ENCODE measurements around the gene MAPK1.
"Not testable (repeated sequence)": the region's sequence is repeated elsewhere in the genome, so short reads cannot be mapped to it uniquely, and the experiment has no call there.

MAPK1 gene

DNA sequence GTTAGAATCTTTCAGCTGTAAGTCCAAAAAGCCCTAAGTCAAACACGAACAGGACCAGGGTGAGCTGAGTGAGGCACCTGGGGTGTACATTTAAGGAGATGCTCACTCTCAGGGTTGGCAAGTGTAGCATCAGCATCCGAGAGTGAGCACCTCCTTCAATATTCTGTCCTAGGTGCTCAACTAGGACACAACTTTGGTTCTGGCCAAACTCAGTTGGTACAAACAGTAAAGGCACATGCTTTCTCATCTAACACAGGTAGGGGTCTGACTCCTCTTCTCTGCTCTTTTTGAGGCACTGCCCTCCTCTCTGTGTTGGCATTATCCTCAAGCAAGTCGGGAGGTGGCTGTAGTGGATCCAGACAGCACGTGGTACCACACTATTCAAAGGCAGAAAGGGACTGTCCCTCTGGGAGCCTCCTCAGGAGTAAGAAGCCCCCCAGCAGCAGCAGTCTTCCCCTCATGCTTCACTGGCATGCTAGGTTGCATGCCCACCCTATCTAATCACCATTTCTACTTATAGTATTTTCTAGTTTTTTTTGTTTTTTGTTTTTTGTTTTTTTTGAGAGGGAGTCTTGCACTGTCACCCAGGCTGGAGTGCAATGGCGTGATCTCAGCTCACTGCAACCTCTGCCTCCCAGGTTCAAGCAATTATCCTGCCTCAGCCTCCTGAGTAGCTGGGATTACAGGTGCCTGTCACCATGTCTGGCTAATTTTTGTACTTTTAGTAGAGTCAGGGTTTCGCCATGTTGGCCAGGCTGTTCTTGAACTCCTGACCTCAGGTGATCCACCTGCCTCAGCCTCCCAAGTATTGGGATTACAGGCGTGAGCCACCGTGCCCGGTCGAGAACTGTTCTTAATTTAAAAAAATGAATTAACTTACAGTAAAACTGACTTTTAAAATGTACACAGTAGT is 14.7 kb upstream of the MAPK1 start:
- DNase-seq, result no peak

DNA sequence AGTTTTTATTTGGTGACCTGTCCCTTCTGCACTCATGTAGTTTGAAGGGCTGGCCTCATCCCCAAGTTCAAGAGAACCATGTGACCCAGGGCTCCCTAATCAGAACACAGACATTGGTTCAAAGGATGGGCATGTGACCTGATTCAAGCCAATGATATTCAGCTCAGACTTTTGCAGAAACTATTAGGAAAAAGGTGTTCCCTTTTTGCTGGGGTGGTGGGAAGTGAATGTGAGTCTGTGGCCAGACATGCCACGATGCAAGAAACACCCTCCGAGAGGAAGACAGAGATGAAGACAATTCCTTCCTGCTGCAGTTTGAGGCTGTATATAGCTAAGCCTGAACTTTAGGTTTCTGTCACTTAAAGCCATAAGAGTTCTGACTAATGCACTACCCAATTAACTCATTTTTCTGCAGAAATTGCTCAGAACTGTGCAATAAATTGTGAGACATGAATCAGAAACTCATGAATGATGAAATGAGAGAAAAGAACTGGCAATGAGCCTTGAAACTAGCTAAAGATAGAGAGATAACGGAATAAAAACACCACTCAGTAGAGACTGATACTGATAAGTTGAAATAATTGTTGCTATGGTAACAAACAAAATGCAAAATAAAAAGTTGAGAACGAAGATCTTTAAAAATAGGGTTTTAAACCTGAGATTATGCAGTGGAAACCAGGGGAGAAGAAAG is 9.2 kb upstream of the MAPK1 start:
- peak; percentile 94 for DNase-seq

DNA sequence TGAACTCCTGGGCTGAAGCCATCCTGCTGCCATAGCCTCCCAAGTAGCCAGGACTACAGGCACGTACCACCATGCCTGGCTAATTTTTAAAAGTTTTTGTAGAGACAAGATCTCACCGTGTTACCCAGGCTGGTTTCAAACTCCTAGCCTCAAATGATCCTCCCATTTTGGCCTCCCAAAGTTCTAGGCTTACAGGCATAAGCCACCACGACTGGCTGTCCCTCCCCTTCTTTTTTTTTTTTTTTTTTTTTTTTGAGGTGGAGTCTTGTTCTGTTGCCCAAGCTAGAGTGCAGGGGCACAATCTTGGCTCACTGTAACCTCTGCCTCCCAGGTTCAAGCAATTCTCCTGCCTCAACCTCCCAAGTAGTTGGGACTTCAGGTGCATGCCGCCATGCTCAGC is 7.5 kb upstream of the MAPK1 start:
- not testable (repeated sequence) for DNase-seq

- DNase-seq, result no peak
Observed at GRCh38 chr22:21873619-21874018, 6.2 kb upstream of the MAPK1 start.

GRCh38 chr22:21872741-21873140 is 5.3 kb upstream of the MAPK1 start:
- not testable (repeated sequence) for DNase-seq

GRCh38 chr22:21868651-21869050 is 1.2 kb upstream of the MAPK1 start:
- DNase-seq, result no peak

DNA sequence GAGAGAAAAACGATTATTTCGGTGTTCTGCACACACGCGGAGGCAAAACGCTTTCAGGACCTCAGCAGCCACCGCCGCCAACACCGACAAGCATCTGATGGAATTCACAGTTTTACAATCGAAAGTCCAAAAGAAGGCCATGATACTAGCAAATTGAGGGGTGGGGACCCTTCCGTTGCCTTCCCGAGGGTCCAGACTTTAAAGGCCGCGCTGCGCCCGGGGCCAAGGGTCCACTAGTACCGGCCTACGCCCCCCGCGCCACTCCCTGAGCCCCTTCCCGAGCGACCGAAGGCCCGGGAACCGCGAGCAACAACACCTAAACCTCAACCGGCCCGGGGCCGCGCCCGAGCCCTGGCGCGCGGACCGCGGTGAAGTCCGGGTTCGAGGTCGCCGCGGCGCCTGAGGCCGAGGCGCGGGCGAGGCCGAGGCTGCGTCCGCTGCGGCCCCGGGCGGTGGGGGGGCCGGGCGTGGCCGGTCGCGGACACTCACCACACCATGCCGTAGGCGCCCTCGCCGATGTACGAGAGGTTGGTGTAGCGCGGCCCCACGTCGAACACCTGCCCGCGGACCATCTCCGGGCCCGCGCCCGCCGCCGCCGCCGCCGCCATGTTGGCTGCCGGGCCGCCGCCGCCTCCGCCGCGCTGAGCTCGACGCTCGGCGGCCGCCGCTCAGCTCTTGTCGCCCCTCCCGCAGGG is 465 bp downstream of the MAPK1 start:
- no peak for DNase-seq

GRCh38 chr22:21865041-21865440 is 2.4 kb downstream of the MAPK1 start:
- DNase-seq, result peak; percentile 54

GRCh38 chr22:21862386-21863245 is 4.8 kb downstream of the MAPK1 start:
- DNase-seq, result no peak

DNA sequence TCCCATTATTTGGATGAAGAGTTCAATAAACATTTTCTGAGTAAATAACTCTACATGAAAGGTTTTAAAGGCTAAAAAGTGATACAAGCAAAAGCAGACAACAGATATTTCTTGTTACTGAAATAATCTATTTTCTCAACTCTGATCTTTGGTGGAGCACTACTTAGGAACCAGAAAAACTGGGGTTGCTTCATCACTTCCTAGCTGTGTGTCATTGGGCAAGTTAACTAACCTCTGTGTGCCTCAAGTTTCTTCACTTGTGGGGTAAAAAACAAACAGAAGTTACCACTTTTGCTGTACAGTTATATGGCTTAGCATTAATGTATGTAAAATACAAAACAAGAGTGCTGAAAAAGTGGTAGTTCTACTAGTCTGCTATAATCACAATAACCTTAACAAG is 5.6 kb downstream of the MAPK1 start:
- no peak for DNase-seq

DNA sequence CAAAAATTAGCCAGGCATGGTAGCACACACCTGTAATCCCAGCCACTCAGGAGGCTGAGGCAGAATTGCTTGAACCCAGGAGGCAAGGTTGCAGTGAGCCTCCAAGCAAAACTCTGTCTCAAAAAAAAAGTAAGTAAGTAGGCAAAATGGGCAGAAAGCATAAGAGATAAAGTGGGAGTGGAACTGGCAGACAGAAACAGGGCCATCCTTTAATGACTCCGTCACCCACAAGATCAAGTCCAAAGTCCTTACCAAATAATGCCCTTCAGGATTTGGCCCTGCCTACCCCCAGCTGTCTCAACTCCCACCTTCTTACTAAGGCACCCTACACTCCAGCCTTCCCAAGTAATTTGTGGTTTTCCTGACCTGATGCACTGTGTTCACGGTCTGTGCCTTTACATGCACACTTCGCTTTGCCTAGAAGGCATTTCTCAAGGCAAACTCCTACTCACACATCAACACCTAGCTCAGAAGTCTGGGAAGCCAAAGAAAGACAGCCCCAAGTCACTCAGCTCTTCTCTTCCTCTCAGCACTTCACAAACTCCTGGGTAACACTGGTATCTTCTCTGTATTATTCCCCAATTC is 6.1 kb downstream of the MAPK1 start:
- DNase-seq, result no peak

DNA sequence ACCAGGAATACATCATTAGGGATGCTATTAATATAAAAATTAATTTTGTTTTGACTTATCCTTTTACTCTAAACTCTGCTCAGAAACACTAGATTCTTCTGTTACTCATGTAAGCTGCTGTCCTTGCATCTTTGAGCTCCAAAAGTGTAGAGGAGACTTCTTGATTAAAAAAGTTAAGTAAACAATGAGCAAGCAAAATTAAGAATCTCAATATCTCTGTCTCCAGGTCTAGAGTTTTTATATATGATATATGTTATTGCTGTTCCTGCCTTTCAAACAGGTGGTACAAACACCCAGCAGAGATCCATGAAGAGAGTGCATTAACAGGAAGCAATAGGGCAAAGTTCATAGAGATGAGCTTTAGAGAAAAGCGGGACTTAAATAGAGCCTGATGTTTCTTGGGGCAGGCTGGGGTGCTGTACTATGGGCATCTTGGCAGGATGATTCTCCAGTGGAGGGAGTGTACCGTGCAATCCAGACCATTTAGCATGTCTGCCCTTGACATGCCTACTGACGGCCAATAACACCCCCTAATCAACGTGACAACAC is 6.9 kb downstream of the MAPK1 start:
- no peak for DNase-seq

DNA sequence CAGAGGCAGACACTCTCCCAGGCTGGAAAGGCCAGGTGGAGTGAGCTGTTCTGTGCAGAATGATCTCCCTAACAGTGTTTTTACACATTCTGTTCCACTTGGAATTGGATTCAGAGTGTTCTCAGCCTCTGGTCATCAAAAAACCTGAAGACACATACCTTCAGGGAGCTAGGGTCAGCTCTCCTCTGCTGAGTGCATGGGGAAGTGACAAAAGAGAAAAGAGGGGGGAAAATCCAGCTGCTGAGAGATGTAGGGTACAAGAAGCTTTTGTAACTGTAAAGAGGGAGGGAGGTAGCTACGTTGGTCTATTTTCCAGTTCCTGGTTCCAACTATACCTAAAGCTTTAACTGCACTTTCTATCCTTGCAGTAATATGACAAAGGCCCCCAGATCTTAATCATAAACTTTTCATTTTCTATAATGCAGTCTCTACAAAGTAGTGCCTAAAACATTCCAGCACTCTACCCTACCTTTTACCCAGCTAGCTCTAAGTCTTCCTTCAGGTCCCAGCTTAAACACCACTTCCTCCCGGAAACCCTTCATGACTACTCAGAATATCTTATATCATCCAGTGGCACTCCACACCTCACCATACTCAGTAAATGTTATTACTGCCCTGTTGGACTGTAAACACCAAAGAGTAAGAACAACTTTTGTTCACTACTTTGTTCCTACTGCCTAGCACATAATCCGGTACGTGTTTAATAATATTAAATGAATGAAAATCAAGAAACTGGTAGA is 9.2 kb downstream of the MAPK1 start:
- no peak for DNase-seq

DNA sequence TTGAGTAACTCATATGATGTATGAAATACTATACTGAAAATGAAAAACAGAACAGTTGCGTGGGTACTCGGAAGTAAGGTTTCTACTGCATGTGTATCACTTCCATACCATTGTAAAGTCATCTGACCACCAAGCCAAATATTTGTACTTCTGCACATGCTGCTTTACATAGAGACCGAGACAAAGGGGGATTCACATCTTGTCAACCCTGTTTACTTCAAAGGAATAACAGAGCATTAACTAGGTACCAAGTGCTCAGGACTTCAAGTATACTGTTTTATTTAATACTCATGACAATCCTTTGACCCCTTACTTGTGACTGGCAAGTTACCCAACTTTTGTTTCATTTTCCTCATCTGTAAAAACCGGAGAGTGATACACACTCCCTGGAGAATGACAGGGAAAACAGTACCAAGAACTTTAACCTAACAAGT is 9.9 kb downstream of the MAPK1 start:
- no peak for DNase-seq

GRCh38 chr22:21856868-21857267 is 10.6 kb downstream of the MAPK1 start:
- no peak for DNase-seq

- DNase-seq, result no peak
Observed at GRCh38 chr22:21856197-21856596, 11.2 kb downstream of the MAPK1 start.

- DNase-seq, result no peak
Observed at GRCh38 chr22:21855676-21856075, 11.8 kb downstream of the MAPK1 start.

DNA sequence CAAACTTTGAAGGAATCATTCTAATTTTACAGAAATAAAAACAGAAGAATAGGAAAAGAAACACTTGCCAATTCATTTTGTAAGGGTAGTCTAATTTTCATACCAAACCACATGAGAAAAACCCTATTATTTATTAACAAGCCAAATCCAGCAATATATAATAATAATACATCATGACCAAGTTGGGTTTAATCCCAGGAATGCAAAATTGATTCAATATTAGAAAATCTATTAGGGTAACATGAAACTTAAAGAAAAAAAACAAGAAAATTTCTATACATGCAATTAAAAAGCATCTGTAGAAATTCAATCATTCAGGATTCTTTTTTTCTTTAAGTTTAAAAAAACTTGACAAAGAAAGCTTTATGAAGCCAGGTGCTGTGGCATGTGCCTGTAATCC is 16.8 kb downstream of the MAPK1 start:
- DNase-seq, result no peak

DNA sequence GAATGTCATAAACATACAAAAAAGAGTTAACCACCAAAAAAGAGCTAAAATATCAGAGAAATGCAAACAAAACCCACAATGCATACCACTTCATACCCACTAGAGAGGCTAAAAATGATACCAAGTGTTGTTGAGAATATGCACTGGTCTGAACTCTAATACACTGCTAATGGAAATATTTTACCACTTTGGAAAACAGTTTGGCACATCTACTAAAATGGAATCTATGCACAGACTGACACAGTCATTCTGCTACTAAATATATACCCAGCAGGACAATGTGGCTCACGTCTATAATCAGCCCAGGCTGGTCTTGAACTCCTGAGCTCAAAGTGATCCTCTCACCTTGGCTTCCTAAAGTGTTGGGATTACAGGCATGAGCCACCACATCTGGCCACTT is 18.0 kb downstream of the MAPK1 start:
- no peak for DNase-seq

DNA sequence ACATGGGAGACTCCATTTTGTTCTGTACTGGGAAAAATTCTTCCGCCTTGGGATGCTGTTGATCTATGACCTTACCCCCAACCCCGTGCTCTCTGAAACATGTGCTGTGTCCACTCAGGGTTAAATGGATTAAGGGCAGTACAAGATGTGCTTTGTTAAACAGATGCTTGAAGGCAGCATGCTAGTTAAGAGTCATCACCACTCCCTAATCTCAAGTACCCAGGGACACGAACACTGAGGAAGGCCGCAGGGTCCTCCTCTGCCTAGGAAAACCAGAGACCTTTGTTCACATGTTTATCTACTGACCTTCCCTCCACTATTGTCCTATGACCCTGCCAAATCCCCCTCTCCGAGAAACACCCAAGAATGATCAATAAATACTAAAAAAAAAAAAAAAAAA is 19.4 kb downstream of the MAPK1 start:
- not testable (repeated sequence) for DNase-seq
